Nephron progenitor cell (in vitro differentiated cells): Measurements from ENCODE around the gene FAM227A.

Experiments
- DNase-seq: peaks from one replicate; pipeline ENCODE4 v3.0.0; 2021
- H3K27ac Mint-ChIP-seq: 2 replicates; pipeline ENCODE4 v1.8.0; 2021; ENCODE audit warnings: mild to moderate bottlenecking, moderate library complexity, mixed read lengths
- H3K27me3 Mint-ChIP-seq: 2 replicates; pipeline ENCODE4 v1.8.0; 2021; ENCODE audit warnings: mild to moderate bottlenecking, low read depth, mixed read lengths; ENCODE audit not compliant: poor library complexity
- H3K36me3 Mint-ChIP-seq: 2 replicates; pipeline ENCODE4 v1.8.0; 2021; ENCODE audit warnings: low read depth, mixed read lengths
- H3K4me1 Mint-ChIP-seq: 2 replicates; pipeline ENCODE4 v1.8.0; 2021; ENCODE audit warnings: mixed read lengths
- H3K4me3 Mint-ChIP-seq: 2 replicates; pipeline ENCODE4 v1.8.0; 2021; ENCODE audit warnings: mild to moderate bottlenecking, moderate library complexity, mixed read lengths
- H3K9me3 Mint-ChIP-seq: 2 replicates; pipeline ENCODE4 v1.8.0; 2021; ENCODE audit warnings: mild to moderate bottlenecking, moderate library complexity, mixed read lengths
- TF ChIP-seq, protein P1 (sequence below): fragments of 200-600 bp; sonication (generic); IDR thresholded peaks from 2 replicates; pipeline ENCODE4 v1.5.0; 2021; ENCODE audit warnings: antibody characterized with exemption

The FAM227A gene

GRCh38 chr22:38638728-38639127 is 17.5 kb downstream of the FAM227A start:
- H3K27ac Mint-ChIP-seq = peak overlapping the region; percentile 57
- TF ChIP-seq, protein P1, sequence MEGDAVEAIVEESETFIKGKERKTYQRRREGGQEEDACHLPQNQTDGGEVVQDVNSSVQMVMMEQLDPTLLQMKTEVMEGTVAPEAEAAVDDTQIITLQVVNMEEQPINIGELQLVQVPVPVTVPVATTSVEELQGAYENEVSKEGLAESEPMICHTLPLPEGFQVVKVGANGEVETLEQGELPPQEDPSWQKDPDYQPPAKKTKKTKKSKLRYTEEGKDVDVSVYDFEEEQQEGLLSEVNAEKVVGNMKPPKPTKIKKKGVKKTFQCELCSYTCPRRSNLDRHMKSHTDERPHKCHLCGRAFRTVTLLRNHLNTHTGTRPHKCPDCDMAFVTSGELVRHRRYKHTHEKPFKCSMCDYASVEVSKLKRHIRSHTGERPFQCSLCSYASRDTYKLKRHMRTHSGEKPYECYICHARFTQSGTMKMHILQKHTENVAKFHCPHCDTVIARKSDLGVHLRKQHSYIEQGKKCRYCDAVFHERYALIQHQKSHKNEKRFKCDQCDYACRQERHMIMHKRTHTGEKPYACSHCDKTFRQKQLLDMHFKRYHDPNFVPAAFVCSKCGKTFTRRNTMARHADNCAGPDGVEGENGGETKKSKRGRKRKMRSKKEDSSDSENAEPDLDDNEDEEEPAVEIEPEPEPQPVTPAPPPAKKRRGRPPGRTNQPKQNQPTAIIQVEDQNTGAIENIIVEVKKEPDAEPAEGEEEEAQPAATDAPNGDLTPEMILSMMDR = no peak
- no peak overlapping the region for H3K4me3 Mint-ChIP-seq
- H3K27me3 Mint-ChIP-seq = no peaks in the 10 kb centered on the region
- no peak for DNase-seq
- peaks cover 51% of the 10 kb centered on the region for H3K36me3 Mint-ChIP-seq
- H3K9me3 Mint-ChIP-seq = no peaks in the 10 kb centered on the region
- no peaks in the 10 kb centered on the region for H3K4me1 Mint-ChIP-seq

GRCh38 chr22:38638216-38638615 is 18.0 kb downstream of the FAM227A start:
- Mint-ChIP-seq H3K36me3 (peaks cover 48% of the 10 kb centered on the region), H3K9me3 (no peaks in the 10 kb centered on the region), H3K4me1 (no peaks in the 10 kb centered on the region), H3K27ac (peak overlapping the region; percentile 85), H3K27me3 (no peaks in the 10 kb centered on the region), H3K4me3 (no peak overlapping the region)
- no peak for DNase-seq
- TF ChIP-seq, protein P1 = no peak

DNA sequence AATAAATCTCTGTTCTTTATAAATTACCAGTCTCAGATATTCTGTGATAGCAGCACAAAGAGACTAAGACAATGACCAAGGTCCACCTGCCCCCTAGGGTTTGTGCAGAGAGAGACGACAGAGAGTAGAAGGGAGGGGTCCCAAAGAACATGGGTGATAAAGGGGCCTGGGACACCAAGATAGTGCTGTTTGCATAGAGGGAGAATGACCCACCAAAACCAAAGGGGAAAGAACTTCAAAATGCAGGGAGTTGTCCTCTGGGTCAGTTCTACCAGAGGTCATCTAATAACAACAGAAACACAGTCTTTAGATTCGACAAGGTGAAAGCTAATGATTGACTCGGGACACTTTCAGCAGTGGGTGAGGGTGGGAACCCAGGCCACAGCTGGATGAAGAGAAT is 23.7 kb downstream of the FAM227A start:
- peaks cover 41% of the 10 kb centered on the region for H3K36me3 Mint-ChIP-seq
- H3K4me3 Mint-ChIP-seq = no peak overlapping the region
- H3K9me3 Mint-ChIP-seq = no peaks in the 10 kb centered on the region
- H3K27me3 Mint-ChIP-seq = no peaks in the 10 kb centered on the region
- TF ChIP-seq, protein P1 = no peak
- no peak for DNase-seq
- H3K27ac Mint-ChIP-seq = peak overlapping the region; percentile 71
- no peaks in the 10 kb centered on the region for H3K4me1 Mint-ChIP-seq

GRCh38 chr22:38631724-38632123 is 24.5 kb downstream of the FAM227A start:
- Mint-ChIP-seq H3K27ac (no peak overlapping the region), H3K4me1 (no peaks in the 10 kb centered on the region), H3K9me3 (no peaks in the 10 kb centered on the region), H3K4me3 (no peak overlapping the region), H3K27me3 (no peaks in the 10 kb centered on the region), H3K36me3 (peaks cover 41% of the 10 kb centered on the region)
- TF ChIP-seq, protein P1 = no peak
- no peak for DNase-seq

- Mint-ChIP-seq H3K9me3 (no peaks in the 10 kb centered on the region), H3K27me3 (no peaks in the 10 kb centered on the region), H3K4me3 (no peak overlapping the region), H3K4me1 (no peaks in the 10 kb centered on the region), H3K36me3 (peaks cover 42% of the 10 kb centered on the region), H3K27ac (no peak overlapping the region)
- DNase-seq = no peak
- TF ChIP-seq, protein P1 = no peak
Observed at GRCh38 chr22:38629108-38629507, 27.1 kb downstream of the FAM227A start.

- Mint-ChIP-seq H3K27me3 (no peaks in the 10 kb centered on the region), H3K9me3 (no peaks in the 10 kb centered on the region), H3K36me3 (peaks cover 46% of the 10 kb centered on the region), H3K27ac (no peak overlapping the region), H3K4me1 (no peaks in the 10 kb centered on the region), H3K4me3 (no peak overlapping the region)
- no peak for DNase-seq
- TF ChIP-seq, protein P1 = no peak
Observed at GRCh38 chr22:38628444-38628843, 27.7 kb downstream of the FAM227A start.
